Measurements from ENCODE around the gene ASB3. TPM values are rescaled to one million over a fixed set of nuclear protein-coding genes. Genes with fewer than 3 reads are reported as not detected.
A peak's percentile ranks its signal among the peaks of the same experiment; 100 is the strongest.

Gene ASB3
- polyA plus RNA-seq, 3 donors = 6.7 to 14.9 (median 8.1) TPM

DNA sequence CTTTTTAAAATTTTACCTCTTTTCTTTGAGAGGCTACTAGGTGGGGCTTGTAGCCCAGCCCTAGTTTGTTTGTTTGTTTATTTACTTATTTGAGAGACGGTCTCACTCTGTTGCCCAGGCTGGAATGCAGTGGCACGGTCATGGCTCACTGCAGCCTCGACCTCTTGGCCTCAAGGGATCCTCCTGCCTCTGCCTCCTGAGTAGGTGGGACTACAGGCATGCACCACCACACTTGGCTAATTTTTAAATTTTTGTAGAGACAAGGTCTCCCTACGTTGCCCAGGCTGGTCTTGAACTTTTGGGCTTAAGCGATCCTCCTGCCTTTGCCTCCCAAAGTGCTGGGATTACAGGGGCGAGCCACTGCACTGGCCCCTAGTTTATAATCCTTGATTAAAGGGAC is 35.1 kb upstream of the ASB3 start:
- no peak overlapping the region for H3K4me3 ChIP-seq (replicated peaks in 1 of 3; ENCODE audit: low read depth in 2 of 3, low read length in 3 of 3)
- intact Hi-C loops (cut with micrococcal nuclease) = no loop called here
- Mint-ChIP-seq H3K4me3 (no peak overlapping the region), H3K9me3 (no peaks in the 10 kb centered on the region), H3K4me1 (no peaks in the 10 kb centered on the region), H3K27me3 (ENCODE audit: low read depth in 3 of 3) (no peaks in the 10 kb centered on the region), H3K36me3 (peaks cover 24 to 35% of the 10 kb centered on the region in 2 donors), H3K27ac (peak overlapping the region in 2 of 7 donors; percentile 7 to 48)
- no peaks in the 10 kb centered on the region for H3K79me2 ChIP-seq (ENCODE audit: insufficient read depth, low read length)
- peaks cover 26 to 35% of the 10 kb centered on the region in 2 donors for H3K36me3 ChIP-seq (replicated peaks in 1 of 2; ENCODE audit: control insufficient read depth in 1 of 2, insufficient read depth in 2 of 2, low read length in 2 of 2)
- no peaks in the 10 kb centered on the region for H3K4me1 ChIP-seq (ENCODE audit: control insufficient read depth in 1 of 2, insufficient read depth in 2 of 2, low read length in 2 of 2)
- H3K4me2 ChIP-seq (replicated peaks; ENCODE audit: extremely low read depth, low read length, poor library complexity, severe bottlenecking) = no peak overlapping the region
- WGBS (ENCODE audit: insufficient coverage) = 95% methylated on average over 3 of the region's 6 CpGs
- no peak overlapping the region for H3K9ac ChIP-seq (ENCODE audit: insufficient read depth, low read length, poor library complexity, severe bottlenecking)
- DNase-seq = no peak
- TF ChIP-seq CTCF (IDR thresholded peaks at IDR 0.05) = no peak
- H3K27me3 ChIP-seq (ENCODE audit: control insufficient read depth in 2 of 2, insufficient read depth in 2 of 2, low read length in 2 of 2) = no peaks in the 10 kb centered on the region
- H4K20me1 ChIP-seq (ENCODE audit: insufficient read depth, low read length) = no peaks in the 10 kb centered on the region
- H2AFZ ChIP-seq (ENCODE audit: insufficient read depth, low read depth, low read length, poor library complexity, severe bottlenecking) = no peak overlapping the region
- no peaks in the 10 kb centered on the region for H3K9me3 ChIP-seq (replicated peaks in 1 of 2; ENCODE audit: control insufficient read depth in 1 of 2, insufficient read depth in 1 of 2, low read length in 2 of 2)
- H3K27ac ChIP-seq (ENCODE audit: low read depth in 1 of 2, low read length in 2 of 2) = no peak overlapping the region

GRCh38 chr2:53820711-53821110 is 34.0 kb upstream of the ASB3 start:
- no peak overlapping the region for H3K4me3 Mint-ChIP-seq
- H3K9me3 Mint-ChIP-seq = no peaks in the 10 kb centered on the region
- Histone ChIP-seq H3K4me1 (ENCODE audit: control insufficient read depth in 1 of 2, insufficient read depth in 2 of 2, low read length in 2 of 2) (no peaks in the 10 kb centered on the region), H3K36me3 (replicated peaks in 1 of 2; ENCODE audit: control insufficient read depth in 1 of 2, insufficient read depth in 2 of 2, low read length in 2 of 2) (peaks cover 37 to 46% of the 10 kb centered on the region in 2 donors), H3K9me3 (replicated peaks in 1 of 2; ENCODE audit: control insufficient read depth in 1 of 2, insufficient read depth in 1 of 2, low read length in 2 of 2) (no peaks in the 10 kb centered on the region), H3K4me2 (replicated peaks; ENCODE audit: extremely low read depth, low read length, poor library complexity, severe bottlenecking) (no peak overlapping the region), H3K79me2 (ENCODE audit: insufficient read depth, low read length) (no peaks in the 10 kb centered on the region), H3K4me3 (replicated peaks in 1 of 3; ENCODE audit: low read depth in 2 of 3, low read length in 3 of 3) (no peak overlapping the region), H3K27me3 (ENCODE audit: control insufficient read depth in 2 of 2, insufficient read depth in 2 of 2, low read length in 2 of 2) (no peaks in the 10 kb centered on the region), H4K20me1 (ENCODE audit: insufficient read depth, low read length) (no peaks in the 10 kb centered on the region), H3K9ac (ENCODE audit: insufficient read depth, low read length, poor library complexity, severe bottlenecking) (no peak overlapping the region), H3K27ac (ENCODE audit: low read depth in 1 of 2, low read length in 2 of 2) (no peak overlapping the region), H2AFZ (ENCODE audit: insufficient read depth, low read depth, low read length, poor library complexity, severe bottlenecking) (no peak overlapping the region)
- peaks cover 33 to 46% of the 10 kb centered on the region in 2 donors for H3K36me3 Mint-ChIP-seq
- no peaks in the 10 kb centered on the region for H3K4me1 Mint-ChIP-seq
- no peak for DNase-seq
- intact Hi-C loops (cut with micrococcal nuclease) = no loop called here
- 100% methylated on average over 2 of the region's 4 CpGs for WGBS (ENCODE audit: insufficient coverage)
- TF ChIP-seq CTCF (IDR thresholded peaks at IDR 0.05) = no peak
- H3K27ac Mint-ChIP-seq = no peak overlapping the region
- peaks cover 0 to 2% (median 0%) of the 10 kb centered on the region in 3 donors for H3K27me3 Mint-ChIP-seq (ENCODE audit: low read depth in 3 of 3)

All from CD14-positive monocyte (primary cell).